Fibroblast of villous mesenchyme (primary cell): ENCODE measurements around the gene CDC23. TPM values are rescaled to one million over a fixed set of nuclear protein-coding genes. Genes with fewer than 3 reads are reported as not detected.
"Not testable (repeated sequence)": the region's sequence is repeated elsewhere in the genome, so short reads cannot be mapped to it uniquely, and the experiment has no call there.

Experiments used
- DNase-seq: peaks from one replicate; pipeline ENCODE4 v3.0.0-alpha.2; 2010; ENCODE audit warnings: low read depth
- H3K4me3 ChIP-seq: 2 replicates; pipeline ENCODE4 v1.5.1; 2011; ENCODE audit warnings: low read depth, mild to moderate bottlenecking, low read length
- CTCF ChIP-seq: IDR thresholded peaks from 2 replicates; pipeline ENCODE4 v1.5.1; 2012; ENCODE audit warnings: low read depth, mild to moderate bottlenecking, low read length; ENCODE audit not compliant: insufficient read depth
- total RNA-seq: library from RNA; depleted of rRNA; stranded (reverse); fragments of >200 nt; gene quantifications from 2 replicates; pipeline ENCODE4 v1.2.3, GENCODE V29; 2012

Gene CDC23
- total RNA-seq, 1 donor = 40.2 TPM

- no peak for TF ChIP-seq CTCF
- DNase-seq = no peak
- no peak overlapping the region for H3K4me3 ChIP-seq
These were observed 42.8 kb downstream of the CDC23 start for GRCh38 chr5:138170299-138170698.

- no peak for DNase-seq
- H3K4me3 ChIP-seq = no peak overlapping the region
- no peak for TF ChIP-seq CTCF
These were observed 44.0 kb downstream of the CDC23 start for GRCh38 chr5:138169124-138169523.

- no peak for DNase-seq
- no peak for TF ChIP-seq CTCF
These were observed 49.4 kb downstream of the CDC23 start for GRCh38 chr5:138163721-138164120.

GRCh38 chr5:138160706-138161105, 52.4 kb downstream of the CDC23 start:
- no peak for DNase-seq
- H3K4me3 ChIP-seq = no peak overlapping the region
- no peak for TF ChIP-seq CTCF

More at GRCh38 chr5:138163721-138164120, 49.4 kb downstream of the CDC23 start:
- H3K4me3 ChIP-seq = no peak overlapping the region

- DNase-seq = no peak
- no peak overlapping the region for H3K4me3 ChIP-seq
- no peak for TF ChIP-seq CTCF
These were observed 53.5 kb downstream of the CDC23 start for GRCh38 chr5:138159666-138160065.

- TF ChIP-seq CTCF = no peak
- no peak overlapping the region for H3K4me3 ChIP-seq
- DNase-seq = peak; percentile 14
These were observed 55.5 kb downstream of the CDC23 start for GRCh38 chr5:138157626-138158025.

GRCh38 chr5:138155977-138156376, 57.1 kb downstream of the CDC23 start:
- not testable (repeated sequence) for H3K4me3 ChIP-seq, DNase-seq
